ENCODE results near the gene TNS3. TPM values are rescaled to one million over a fixed set of nuclear protein-coding genes. Genes with fewer than 3 reads are reported as not detected.

Gene TNS3
- total and polyA plus RNA-seq, 10 of the 15 experiments (the other 5 are each of a cell fraction or from before 2014, with no cell fraction given) = 0.27 to 2.7 (median 0.79) TPM

DNA sequence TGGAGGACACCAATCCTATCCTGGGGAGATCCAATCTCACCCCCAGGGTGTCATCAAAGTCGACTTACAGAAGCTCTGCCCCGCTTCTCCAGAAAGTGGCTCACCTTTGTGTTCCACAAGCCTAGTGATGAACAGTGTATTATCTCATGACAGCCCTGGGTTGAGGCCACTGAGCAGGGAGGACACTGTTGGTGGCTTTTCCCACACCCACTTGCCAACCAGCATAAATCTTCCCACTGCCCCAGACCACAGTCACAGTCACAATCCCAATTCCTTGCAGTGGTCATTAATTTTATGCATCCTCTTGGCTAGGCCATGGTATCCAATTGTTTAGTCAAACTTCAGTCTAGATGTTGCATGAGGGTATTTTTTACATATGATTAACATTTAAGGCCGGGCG is 18.4 kb downstream of the TNS3 start:
- no peak for ATAC-seq
- Histone ChIP-seq H3K9me3 (replicated peaks; ENCODE audit: control insufficient read depth, insufficient read depth, low read length) (no peaks in the 10 kb centered on the region), H3K9ac (ENCODE audit: control insufficient read depth, insufficient read depth, low read length) (no peak overlapping the region), H3K79me2 (ENCODE audit: control insufficient read depth, insufficient read depth, low read length) (no peaks in the 10 kb centered on the region), H3K4me1 (ENCODE audit: control insufficient read depth, insufficient read depth, low read length) (no peaks in the 10 kb centered on the region), H3K4me3 (no peak overlapping the region), H4K20me1 (ENCODE audit: control insufficient read depth, insufficient read depth) (no peaks in the 10 kb centered on the region), H3K27ac (ENCODE audit: control insufficient read depth, insufficient read depth) (no peak overlapping the region), H3K27me3 (replicated peaks in 1 of 2; ENCODE audit: control insufficient read depth in 2 of 2, insufficient read depth in 2 of 2, low read length in 1 of 2) (peaks cover 0 to under 1% of the 10 kb centered on the region in 2 experiments; a peak in 1 of 4 replicates), H3K4me2 (ENCODE audit: control insufficient read depth, insufficient read depth) (no peak overlapping the region), H2AFZ (ENCODE audit: control insufficient read depth, low read depth, low read length) (no peak overlapping the region), H3K36me3 (ENCODE audit: control insufficient read depth in 2 of 2, insufficient read depth in 2 of 2, low read length in 1 of 2) (no peaks in the 10 kb centered on the region)
- ChIA-PET SMC1A (ENCODE audit: uncharacterized antibody, unreplicated experiment) (no interaction called here), CTCF (no interaction called here), POLR2A (interaction anchor here (0.6 kb wide), 1 partner anchor 12 kb away, joined by 3 read pairs; no protein-coding TSS in a partner anchor), RAD21 (ENCODE audit: unreplicated experiment) (no interaction called here)
- 50% methylated on average over 4 of the region's 4 CpGs for WGBS (ENCODE audit: insufficient coverage, insufficient replicate concordance, low lambda C conversion rate, missing lambda C conversion rate)
- no peak for DNase-seq (ENCODE audit: low read depth, low spot score)
- no TSS peak for BruUV-seq (replicated peaks)
- no peak for TF ChIP-seq GABPA (IDR thresholded peaks at IDR 0.05; ENCODE audit: low read depth)
- TF ChIP-seq, protein P1, sequence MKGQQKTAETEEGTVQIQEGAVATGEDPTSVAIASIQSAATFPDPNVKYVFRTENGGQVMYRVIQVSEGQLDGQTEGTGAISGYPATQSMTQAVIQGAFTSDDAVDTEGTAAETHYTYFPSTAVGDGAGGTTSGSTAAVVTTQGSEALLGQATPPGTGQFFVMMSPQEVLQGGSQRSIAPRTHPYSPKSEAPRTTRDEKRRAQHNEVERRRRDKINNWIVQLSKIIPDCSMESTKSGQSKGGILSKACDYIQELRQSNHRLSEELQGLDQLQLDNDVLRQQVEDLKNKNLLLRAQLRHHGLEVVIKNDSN (IDR thresholded peaks at IDR 0.05; ENCODE audit: borderline replicate concordance, extremely low read length, insufficient read depth, low read depth, low read length) = no peak
- FAIRE-seq = no peak
- in situ Hi-C loops (cut with MboI) = no loop called here
- intact Hi-C loops (cut with micrococcal nuclease; ENCODE audit: unreplicated experiment) = no loop called here

DNA sequence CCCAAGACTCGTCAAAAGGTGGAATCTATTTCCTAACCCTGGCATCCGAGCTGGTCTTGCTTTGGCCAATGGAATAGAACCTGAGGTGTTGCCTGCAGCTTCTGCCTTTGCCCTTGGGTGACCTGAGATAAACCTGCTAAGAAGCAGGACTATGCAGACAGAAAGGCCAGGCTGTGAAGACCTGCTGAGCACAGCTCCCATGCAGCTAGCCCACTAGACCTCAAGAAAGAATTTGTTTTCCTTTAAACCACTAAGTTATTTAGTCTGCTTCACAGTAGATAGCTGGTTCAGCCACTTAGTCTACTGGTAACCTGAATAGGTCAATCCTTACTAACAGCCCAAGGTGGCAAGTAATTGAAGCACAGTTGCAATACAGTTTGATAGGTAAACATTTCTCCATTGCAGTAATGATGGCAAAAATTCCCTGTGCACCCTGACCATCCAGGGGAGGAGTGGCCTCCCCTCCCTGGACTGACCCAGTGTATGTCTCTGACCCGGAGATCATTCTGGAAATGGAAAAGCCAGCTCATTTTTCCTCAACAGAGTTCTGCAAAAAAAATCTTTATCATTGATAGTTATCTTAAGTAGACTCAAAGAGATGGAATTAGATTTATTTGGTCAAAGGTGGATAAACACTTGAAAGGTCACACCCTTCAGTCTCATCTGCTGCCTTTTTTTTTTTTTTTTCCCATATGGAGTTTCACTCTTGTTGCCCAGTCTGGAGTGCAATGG is 20.0 kb downstream of the TNS3 start:
- DNase-seq (ENCODE audit: low read depth, low spot score) (no peak), ATAC-seq (no peak), FAIRE-seq (no peak)
- Histone ChIP-seq H3K79me2 (ENCODE audit: control insufficient read depth, insufficient read depth, low read length) (no peaks in the 10 kb centered on the region), H4K20me1 (ENCODE audit: control insufficient read depth, insufficient read depth) (no peaks in the 10 kb centered on the region), H3K4me3 (no peak overlapping the region), H3K27me3 (replicated peaks in 1 of 2; ENCODE audit: control insufficient read depth in 2 of 2, insufficient read depth in 2 of 2, low read length in 1 of 2) (no peaks in the 10 kb centered on the region; a peak in 1 of 4 replicates), H3K9me3 (replicated peaks; ENCODE audit: control insufficient read depth, insufficient read depth, low read length) (no peaks in the 10 kb centered on the region), H3K9ac (ENCODE audit: control insufficient read depth, insufficient read depth, low read length) (no peak overlapping the region), H2AFZ (ENCODE audit: control insufficient read depth, low read depth, low read length) (no peak overlapping the region), H3K4me1 (ENCODE audit: control insufficient read depth, insufficient read depth, low read length) (no peaks in the 10 kb centered on the region), H3K4me2 (ENCODE audit: control insufficient read depth, insufficient read depth) (no peak overlapping the region), H3K36me3 (ENCODE audit: control insufficient read depth in 2 of 2, insufficient read depth in 2 of 2, low read length in 1 of 2) (no peaks in the 10 kb centered on the region), H3K27ac (ENCODE audit: control insufficient read depth, insufficient read depth) (no peak overlapping the region)
- no TSS peak for BruUV-seq (replicated peaks)
- CTCF ChIA-PET = no interaction called here
- 32% methylated on average over 3 of the region's 3 CpGs for WGBS (ENCODE audit: insufficient coverage, insufficient replicate concordance, low lambda C conversion rate, missing lambda C conversion rate)
- intact Hi-C loops (cut with micrococcal nuclease; ENCODE audit: unreplicated experiment) (no loop called here), in situ Hi-C loops (cut with MboI) (no loop called here)
- RAD21 ChIA-PET (ENCODE audit: unreplicated experiment) = interaction anchor here (0.7 kb wide), 1 partner anchor 134 kb away, joined by 5 read pairs; no protein-coding TSS in a partner anchor
- SMC1A ChIA-PET (ENCODE audit: uncharacterized antibody, unreplicated experiment) = no interaction called here
- POLR2A ChIA-PET = interaction anchor here (0.7 kb wide), 1 partner anchor 262 kb away, joined by 4 read pairs; no protein-coding TSS in a partner anchor
- TF ChIP-seq FOXM1 (IDR thresholded peaks at IDR 0.05; ENCODE audit: low read depth, low read length) (no peak), EP300 (IDR thresholded peaks at IDR 0.05; ENCODE audit: borderline replicate concordance in 1 of 2, control insufficient read depth in 1 of 2, low read depth in 2 of 2, low read length in 2 of 2) (no peak), ATF7 (IDR thresholded peaks at IDR 0.05; ENCODE audit: low read depth) (no peak), ASH2L (IDR thresholded peaks at IDR 0.05; ENCODE audit: borderline replicate concordance, low read depth) (no peak), STAT1 (conservative IDR thresholded peaks at IDR 0.05) (no peak), ESRRA (IDR thresholded peaks at IDR 0.05; ENCODE audit: low read length) (no peak), CHD4 (IDR thresholded peaks at IDR 0.05) (no peak)
- TF ChIP-seq, protein P2, sequence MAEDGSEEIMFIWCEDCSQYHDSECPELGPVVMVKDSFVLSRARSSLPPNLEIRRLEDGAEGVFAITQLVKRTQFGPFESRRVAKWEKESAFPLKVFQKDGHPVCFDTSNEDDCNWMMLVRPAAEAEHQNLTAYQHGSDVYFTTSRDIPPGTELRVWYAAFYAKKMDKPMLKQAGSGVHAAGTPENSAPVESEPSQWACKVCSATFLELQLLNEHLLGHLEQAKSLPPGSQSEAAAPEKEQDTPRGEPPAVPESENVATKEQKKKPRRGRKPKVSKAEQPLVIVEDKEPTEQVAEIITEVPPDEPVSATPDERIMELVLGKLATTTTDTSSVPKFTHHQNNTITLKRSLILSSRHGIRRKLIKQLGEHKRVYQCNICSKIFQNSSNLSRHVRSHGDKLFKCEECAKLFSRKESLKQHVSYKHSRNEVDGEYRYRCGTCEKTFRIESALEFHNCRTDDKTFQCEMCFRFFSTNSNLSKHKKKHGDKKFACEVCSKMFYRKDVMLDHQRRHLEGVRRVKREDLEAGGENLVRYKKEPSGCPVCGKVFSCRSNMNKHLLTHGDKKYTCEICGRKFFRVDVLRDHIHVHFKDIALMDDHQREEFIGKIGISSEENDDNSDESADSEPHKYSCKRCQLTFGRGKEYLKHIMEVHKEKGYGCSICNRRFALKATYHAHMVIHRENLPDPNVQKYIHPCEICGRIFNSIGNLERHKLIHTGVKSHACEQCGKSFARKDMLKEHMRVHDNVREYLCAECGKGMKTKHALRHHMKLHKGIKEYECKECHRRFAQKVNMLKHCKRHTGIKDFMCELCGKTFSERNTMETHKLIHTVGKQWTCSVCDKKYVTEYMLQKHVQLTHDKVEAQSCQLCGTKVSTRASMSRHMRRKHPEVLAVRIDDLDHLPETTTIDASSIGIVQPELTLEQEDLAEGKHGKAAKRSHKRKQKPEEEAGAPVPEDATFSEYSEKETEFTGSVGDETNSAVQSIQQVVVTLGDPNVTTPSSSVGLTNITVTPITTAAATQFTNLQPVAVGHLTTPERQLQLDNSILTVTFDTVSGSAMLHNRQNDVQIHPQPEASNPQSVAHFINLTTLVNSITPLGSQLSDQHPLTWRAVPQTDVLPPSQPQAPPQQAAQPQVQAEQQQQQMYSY (CRISPR knock-in tag; IDR thresholded peaks at IDR 0.05) = no peak

Data from GM12878 (cell line).